HG03066 (cell line): ENCODE results near the gene NEGR1.

Experiments
- ATAC-seq: cut with Tn5 transposase; IDR thresholded peaks from one replicate; pipeline ENCODE4 v1.9.1; 2021; ENCODE audit warnings: low read depth; ENCODE audit not compliant: unreplicated experiment

Gene NEGR1

DNA sequence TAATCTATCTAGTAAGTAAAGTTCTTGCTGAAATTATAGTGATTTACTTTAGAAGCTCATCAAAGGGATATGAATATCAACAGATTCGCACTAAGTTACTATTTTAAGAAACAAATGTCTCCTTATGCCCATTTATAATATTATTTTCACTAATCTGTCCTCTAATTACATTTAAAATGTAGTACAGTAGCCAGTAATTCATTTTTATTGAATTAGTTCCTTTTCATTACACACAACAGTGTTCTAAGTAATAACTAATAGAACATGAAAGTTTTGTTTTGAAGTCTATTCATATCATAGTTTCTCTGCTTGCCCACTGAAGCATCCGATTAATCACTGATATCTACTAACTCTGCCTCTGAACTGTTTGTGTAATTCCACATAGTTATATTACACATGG, 225.8 kb downstream of the NEGR1 start:
- ATAC-seq, result no peak

- no peak for ATAC-seq
Measured at GRCh38 chr1:72051538-72051937, 230.8 kb downstream of the NEGR1 start.

DNA sequence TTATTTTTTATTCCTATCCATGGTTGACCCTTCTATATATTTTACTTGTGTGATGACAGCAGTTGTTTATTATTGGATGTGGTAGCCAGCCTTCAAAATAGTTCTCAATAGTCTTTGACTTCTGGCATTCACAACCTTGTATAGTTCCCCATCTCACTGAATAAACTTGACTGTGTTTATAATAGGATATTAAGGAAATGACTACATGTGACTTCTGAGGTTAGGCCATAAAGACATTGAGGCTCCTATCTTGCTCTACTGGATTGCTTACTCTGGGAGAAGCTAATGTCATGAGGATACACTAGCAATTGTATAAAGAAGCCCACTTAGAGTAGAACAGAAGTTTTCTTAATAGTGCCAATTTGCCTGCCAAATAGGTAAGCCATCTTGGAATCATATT, 231.8 kb downstream of the NEGR1 start:
- ATAC-seq, result no peak

GRCh38 chr1:72037745-72038343, 244.5 kb downstream of the NEGR1 start:
- no peak for ATAC-seq

GRCh38 chr1:72034827-72035226, 247.5 kb downstream of the NEGR1 start:
- ATAC-seq, result no peak

GRCh38 chr1:72023063-72023930, 259.0 kb downstream of the NEGR1 start:
- no peak for ATAC-seq

GRCh38 chr1:72018562-72018961, 263.8 kb downstream of the NEGR1 start:
- ATAC-seq, result no peak

DNA sequence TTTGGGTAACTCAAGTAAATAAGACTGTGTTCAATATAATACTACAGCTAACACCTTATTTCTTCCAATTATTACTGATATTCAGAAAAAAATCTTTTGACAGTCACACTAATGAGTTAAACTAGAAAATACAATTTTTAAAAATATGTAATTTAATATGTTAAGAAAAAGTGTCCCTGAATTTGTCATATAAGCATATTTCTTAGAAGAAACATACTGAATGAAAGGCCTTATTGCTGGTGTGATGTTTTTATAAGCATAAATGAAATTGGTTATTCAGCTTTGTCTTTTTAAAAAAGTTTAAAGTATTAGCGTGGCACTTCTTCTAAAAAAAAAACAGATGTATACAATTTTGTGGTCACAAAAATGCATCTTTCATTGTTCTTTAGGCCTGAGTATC, 267.3 kb downstream of the NEGR1 start:
- no peak for ATAC-seq

DNA sequence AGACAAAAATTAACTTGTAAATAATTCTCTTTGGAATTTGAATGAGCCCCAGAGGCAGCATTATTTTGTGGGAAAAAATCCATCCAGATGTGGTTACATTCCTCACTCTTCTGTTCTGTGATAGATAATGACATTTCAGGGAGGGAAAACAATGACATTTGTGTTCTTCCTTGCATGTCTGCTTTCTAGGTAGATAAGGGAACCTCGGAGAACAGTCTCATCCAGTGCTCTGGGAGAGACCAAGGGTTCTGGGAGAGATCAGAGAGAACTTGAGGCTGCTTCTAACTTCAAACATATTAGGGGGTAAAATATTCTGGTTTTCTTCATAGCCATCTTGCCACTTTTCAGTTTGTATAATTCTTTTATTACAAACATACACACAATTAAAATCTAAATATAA, 269.2 kb downstream of the NEGR1 start:
- ATAC-seq, result no peak

GRCh38 chr1:72011721-72012120, 270.6 kb downstream of the NEGR1 start:
- no peak for ATAC-seq

DNA sequence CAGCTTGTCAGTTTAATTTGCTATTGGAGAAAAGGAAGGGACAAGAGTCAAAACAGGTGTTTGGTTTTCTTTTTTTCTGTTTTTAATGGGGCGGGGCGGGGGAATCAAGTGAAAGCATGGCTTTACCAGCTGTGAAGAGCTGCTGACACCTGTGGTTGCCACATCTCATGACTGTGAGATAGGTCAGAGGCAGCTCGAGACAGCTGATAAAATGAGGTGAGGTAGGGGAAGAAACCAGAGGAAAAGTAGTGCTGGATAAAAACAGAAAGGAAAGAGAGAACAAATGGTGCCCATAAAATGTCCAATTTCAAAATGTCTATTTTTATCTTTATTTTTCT, 272.3 kb downstream of the NEGR1 start:
- no peak for ATAC-seq

DNA sequence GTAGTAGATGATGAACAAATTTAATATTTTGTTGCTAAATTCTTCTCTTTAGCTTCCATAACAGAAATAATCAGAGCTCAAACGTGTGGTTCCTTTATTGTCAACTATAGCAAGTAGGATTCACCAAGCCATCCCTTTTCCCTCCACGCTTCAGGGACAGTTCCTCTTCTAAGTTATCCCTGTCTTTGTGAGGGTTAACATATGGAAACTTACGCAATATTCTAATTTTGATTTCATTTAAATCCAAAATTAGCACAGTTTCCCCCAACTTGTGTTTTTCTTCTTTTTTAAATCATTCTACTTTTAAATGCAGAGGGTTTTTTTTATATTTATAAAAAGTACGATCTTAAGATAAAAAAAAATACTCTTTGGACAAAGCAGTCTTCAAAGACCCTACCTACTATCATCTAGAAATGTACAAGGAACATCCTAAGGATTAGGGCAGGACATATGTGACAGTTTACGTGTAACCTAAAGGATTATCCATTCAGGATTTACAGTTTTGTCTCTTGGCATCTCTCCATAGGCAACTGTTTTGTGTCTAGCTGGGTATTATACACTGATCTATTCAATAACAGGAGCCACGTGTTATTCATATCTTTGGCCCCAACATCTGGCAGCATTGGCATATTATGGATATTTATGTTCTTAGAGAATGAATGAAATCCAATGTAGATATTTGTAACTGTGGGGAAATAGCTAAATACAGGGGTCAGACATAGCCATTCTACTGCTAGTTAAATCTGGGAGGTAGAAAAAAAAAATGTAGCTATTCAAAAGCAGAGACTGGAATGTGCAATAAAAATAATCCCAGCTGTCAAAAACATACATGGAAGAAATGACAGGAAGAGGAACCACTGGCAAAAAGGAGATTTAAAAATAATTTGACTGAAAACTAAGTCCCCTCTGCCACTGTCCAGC, 272.9 kb downstream of the NEGR1 start:
- ATAC-seq, result no peak

GRCh38 chr1:72007312-72007711, 275.0 kb downstream of the NEGR1 start:
- no peak for ATAC-seq

GRCh38 chr1:72006092-72006491, 276.2 kb downstream of the NEGR1 start:
- no peak for ATAC-seq

- no peak for ATAC-seq
Measured at GRCh38 chr1:72003092-72003491, 279.2 kb downstream of the NEGR1 start.

- no peak for ATAC-seq
Measured at GRCh38 chr1:72000809-72001208, 281.5 kb downstream of the NEGR1 start.

GRCh38 chr1:71994646-71995045, 287.7 kb downstream of the NEGR1 start:
- no peak for ATAC-seq

GRCh38 chr1:71987181-71987580, 295.2 kb downstream of the NEGR1 start:
- ATAC-seq, result no peak

- no peak for ATAC-seq
Measured at GRCh38 chr1:71986160-71986559, 296.2 kb downstream of the NEGR1 start.

DNA sequence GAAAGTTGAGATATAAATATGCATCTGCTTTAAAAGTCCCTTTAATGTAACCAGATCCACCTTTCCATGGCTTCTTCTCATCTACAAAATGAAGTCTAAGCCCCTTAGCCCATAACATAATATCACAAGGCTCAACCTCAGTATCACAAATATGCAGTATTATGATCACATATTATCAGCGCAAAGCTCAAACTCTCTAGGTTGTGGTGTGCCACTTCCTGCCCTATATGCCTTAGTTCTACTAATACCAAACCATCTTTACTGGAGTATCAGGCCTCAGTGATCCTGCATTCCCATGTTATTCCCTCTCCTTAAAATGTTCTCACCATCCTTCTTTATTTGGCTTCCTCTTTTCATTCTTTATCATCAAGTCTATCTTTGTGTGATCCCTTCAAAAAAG, 301.8 kb downstream of the NEGR1 start:
- no peak for ATAC-seq

- no peak for ATAC-seq
Measured at GRCh38 chr1:71979882-71980281, 302.5 kb downstream of the NEGR1 start.
